ENCODE results near the gene CENPP.

The CENPP gene

DNA sequence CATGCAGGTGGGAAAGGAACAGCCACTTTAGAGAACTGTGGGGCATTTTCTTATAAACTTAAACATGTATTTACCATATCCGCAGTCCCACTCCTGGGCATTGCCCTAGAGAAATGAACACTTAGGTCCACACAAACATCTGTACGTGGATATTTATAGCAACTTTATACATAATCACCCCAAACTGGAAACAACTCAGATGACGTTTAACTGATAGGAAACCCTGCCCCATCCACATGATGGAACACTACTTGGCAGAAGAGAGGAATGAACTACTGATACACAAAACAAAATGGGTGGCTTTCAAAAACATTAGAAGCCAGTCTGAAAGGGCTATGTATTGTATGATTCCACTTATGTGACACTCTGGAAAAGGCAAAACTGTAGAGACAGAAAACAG is 187.6 kb downstream of the CENPP start:
- no peak for DNase-seq

- DNase-seq = no peak
These were observed 188.9 kb downstream of the CENPP start for GRCh38 chr9:92514635-92515034.

DNA sequence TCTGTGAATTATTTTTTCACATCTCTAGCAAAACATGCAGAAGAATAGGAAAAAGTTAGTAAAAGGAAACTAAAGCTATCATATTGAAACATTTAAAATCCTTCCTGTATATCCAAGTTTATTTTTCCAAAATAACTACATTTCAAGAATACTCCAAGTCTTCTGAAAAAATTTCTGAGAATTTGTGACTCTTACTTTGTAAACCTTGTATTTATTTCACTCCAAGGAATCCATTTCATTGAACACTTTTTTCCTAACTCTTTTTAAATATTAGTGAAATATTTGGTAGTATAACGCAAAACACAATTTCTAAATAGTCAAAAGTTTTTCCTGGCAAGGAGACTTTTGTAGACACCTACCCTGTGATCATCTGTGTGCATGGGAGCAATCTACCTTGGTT is 190.8 kb downstream of the CENPP start:
- DNase-seq = no peak

DNA sequence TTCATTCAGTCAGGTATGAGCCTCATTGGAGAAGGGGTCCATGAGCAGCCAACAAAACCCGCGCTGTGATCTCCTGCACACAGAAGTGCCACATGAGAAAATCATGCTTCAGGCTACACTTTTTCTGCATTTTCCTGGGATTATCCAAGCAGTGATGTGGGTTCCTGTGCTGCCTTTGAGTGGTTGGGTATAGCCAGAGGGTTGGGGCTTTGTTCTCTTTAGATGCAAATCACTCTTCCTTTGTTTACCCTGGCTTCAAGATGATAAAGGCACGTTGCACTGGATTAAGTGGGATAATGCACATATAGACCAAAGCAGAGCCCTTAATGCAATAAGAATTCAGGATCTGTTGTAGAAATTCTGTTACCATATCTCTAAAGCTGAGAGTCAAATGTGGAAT is 191.3 kb downstream of the CENPP start:
- no peak for DNase-seq

GRCh38 chr9:92518199-92518598 is 192.4 kb downstream of the CENPP start:
- no peak for DNase-seq

- no peak for DNase-seq
These were observed 195.1 kb downstream of the CENPP start for GRCh38 chr9:92520837-92521236.

DNA sequence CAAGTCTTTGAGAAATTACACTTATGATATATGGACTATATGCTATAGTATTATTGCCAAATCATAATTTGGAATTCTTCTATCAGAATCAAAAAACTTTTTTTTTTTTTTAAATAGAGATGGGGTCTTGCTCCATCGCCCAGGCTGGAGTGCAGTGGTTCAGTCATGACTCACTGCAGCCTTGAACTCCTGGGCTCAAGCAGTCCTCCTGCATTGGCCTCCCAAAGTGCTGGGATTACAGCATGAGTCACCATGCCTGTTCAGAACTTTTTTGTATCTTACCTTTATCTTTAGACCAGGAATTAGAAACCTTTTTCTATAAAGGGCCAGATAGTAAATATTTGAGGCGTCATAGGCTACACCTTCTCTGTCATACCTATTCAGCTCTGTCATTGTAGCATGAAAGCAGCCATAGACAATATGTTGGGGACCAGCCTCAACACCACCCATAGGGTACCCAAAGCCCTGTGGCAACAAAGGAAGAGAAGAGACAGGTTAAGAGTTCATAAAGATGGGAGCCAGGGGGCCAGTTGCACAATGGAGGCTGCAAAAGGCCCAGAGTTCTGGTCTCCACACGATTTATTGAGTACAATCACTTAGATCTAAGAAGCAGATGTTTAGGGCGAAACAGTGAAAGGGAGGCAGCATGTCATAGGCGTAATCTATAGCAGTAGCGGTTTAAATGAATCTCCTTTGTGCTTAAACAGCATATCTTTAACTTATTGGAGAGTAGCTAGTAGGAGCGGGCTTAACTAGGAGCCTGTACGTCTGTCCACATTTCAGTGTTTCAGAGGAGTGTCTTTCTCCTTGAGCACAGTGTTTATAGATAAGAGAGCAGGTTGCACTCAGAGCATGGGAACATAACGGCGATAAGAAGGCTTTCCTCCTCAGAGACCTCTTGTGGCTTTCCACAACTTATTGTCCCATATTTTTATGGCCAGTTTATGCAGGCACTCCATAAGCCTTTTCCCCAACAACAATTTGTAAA is 197.5 kb downstream of the CENPP start:
- no peak for DNase-seq

- no peak for DNase-seq
These were observed 199.1 kb downstream of the CENPP start for GRCh38 chr9:92524881-92525280.

DNA sequence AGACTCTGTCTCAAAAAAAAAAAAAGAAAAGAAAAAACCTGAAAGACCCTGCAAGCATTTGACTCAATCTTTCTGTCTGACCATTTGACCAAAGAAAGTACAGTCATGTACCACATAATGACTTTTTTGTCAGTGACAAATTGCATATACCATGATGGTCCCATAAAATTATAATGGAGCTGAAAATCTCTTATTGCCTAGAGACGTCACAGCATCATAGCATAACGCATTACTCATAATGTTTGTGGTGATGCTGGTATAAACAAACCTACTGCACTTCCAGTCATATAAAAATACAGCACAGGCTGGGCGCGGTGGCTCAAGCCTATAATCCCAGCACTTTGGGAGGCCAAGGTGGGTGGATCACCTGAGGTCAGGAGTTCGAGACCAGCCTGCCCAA is 199.6 kb downstream of the CENPP start:
- DNase-seq = no peak

DNA sequence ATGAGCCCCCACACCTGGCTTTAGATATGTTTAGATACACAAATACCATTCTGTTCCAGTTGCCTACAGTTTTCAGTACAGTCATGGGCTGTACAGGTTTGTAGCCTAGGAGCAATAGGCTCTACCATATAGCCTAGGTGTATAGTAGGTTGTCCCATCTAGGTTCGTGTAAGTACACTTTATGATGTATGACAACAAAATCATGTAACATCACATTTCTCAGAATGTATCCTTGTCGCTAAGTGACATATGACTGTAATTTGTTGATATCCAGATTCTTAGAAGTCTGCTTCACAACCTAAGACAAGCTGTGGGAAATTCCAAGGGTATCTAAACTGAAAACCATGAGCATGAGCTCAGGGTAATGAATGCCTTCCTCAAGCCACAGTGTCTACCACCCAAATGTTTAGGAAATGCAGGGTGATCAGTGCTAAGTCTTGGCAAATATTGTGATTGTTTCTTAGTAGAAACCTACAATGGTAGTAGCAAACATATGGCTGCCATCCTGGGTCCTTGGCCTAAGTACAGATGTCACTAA is 201.6 kb downstream of the CENPP start:
- DNase-seq = no peak

DNA sequence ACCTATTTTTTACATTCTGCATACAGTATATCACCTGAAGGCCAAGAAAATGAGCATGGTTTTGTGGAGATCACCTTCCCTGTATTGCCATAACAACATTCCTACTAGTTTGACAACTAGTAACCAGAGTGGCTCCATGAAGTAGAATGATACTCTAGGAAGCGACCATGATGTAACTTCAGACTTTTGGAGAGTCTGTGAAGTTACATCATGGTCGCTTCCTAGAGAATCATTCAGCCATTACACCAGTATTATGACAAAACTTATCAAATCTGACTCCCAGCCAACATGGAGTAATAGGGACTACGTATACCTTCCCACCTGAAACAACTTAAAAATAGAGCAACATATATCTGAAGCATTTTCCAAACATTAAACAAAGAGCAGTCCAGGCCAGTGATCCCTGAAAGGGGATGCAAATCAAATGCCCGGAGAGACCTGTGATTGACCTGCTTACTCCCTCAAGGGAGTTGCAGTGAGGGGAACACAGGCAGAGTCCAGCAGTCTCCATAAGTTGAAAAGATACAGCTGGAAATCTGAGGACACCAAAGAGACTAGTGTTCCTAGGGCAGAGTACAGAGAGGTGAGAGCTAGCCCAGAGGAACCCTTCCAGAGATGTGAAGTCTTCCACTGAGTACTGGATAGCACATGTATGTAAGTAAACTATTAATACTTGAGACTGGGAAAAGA is 202.2 kb downstream of the CENPP start:
- DNase-seq = no peak

DNA sequence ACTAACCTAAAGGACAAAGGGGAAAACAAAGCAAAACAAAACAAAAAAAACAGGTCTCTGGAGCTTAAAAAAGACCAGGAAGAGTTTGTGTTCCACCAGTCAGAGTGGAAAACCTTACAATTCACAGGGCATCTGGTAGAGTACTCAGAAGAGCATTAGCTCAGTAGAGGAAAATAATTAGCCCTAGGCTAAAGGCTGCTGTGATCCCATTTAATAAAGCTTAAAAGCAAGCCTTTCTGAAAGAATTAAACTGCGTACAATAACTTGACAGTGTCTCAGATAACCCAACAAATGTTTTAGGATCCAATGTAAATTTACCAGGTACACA is 202.7 kb downstream of the CENPP start:
- no peak for DNase-seq

- no peak for DNase-seq
These were observed 203.4 kb downstream of the CENPP start for GRCh38 chr9:92529124-92529523.

DNA sequence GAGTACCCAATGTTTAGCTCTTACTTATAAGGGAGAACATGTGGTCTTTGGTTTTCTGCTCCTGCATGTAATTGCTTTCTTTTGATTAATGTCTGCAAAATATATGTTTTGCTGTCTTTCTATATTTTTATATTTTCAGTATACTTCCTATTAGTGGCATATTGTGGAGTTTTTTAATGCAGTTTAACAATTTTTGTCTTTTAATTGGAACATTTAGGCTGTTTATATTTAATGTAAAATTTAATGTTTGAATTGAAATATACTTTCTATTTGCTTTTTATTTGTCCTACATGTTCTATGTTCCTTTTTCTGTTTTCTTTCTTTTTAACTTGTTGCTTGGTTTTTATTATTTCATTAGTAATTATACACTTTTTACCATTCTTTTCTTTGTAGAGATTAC is 205.1 kb downstream of the CENPP start:
- DNase-seq = no peak

DNA sequence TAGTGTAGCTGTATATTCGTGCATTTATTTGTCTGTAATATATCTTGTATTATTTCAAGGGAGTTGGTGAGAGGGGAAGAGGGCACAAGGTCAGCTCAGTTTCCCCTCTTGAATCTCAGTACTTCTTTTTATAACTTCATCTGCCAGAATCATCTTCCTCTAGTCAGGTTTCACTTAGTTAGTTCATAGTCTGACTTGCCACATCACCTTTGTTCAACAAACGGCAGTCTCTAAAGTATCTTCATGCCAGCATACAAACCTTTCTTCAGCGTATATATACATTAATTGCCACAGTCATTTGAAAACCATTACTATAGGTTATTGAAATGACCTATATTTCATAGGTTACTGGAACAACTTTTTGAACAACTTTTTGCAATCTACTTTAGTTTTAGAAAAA is 208.5 kb downstream of the CENPP start:
- no peak for DNase-seq

DNA sequence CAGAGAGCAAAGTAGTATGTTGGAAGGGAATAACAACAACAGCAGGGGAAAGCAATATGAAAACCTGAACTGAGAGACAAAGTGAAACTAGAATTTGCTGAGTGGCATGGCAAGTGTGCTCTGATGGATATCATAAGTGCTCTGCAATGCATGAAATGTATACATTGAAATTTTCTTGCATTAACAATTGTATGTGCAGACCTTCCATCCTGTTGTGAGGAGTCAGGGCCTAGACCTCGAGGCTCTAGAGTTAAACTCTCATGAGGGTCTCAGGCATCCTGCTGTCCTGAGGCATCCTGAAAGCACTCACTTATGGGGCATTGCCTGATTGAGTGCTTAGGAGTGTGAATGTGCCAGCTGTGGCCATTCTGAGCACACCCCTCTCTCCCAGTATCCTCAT is 208.9 kb downstream of the CENPP start:
- DNase-seq = no peak

DNA sequence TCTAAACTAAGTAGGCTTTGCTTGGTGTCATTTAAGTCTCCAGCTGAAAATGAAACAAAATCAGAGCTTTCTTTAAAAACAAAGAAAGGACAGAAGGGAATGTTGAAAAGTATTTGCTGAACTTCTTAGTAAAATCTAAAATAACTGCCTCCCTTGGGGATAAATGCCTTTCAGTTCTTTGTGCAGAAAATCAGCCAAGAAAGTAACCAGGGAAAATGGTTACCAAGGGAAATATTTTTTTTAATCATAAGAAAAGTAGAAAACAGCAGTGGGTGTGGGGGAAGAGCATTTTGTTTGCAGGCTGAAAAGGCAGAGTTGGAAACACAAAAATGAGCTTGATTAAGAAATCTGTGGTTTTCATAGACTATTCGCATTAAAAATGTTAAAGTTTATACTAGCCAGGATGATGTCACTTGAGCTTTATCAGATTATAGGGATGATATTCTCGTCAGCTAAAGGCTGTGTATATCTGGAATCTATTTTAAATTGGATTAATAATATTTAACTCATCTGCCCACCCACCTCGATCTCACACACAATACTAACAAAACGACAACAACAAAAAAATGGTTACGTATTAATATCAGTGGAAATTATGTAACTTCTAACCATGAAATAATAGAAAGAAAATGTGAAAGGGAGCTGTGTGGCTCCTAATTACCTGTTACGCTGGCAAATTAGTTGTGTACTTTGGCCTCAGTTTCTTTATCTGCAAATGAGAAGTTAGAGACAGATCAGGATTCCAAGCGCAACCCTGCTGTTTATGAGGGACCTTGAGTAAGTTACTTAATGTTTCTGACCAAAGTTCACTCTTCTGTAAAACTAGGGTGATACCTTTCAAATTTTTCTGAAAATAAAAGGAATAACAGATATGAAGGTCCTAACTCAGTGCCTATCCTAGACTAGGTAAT is 210.4 kb downstream of the CENPP start, which contains the start of gene ECM2:
Gene ECM2 (minus strand): TSS at position 51 of the 911 bp plus-strand sequence. CDS start 13,124 bp downstream, outside the sequence.
- no peak for DNase-seq

DNA sequence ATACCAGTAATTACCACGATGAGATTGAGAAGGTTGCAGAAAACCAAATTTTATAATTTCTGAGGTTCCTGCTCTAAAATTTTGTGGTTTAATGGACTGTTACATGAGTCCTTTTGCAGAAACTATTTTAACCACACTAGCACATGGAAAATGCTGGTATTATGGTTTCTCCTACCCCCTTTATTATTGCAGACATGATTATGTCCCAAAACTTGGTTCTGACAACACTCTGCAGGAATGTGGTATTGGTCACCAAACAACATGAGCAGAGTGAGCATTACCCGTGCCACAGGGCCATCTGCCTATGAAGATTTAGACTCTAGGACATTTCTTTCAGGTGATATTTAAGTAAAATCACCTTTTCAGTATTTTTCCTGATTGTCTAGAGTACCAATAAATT is 212.8 kb downstream of the CENPP start:
- no peak for DNase-seq

DNA sequence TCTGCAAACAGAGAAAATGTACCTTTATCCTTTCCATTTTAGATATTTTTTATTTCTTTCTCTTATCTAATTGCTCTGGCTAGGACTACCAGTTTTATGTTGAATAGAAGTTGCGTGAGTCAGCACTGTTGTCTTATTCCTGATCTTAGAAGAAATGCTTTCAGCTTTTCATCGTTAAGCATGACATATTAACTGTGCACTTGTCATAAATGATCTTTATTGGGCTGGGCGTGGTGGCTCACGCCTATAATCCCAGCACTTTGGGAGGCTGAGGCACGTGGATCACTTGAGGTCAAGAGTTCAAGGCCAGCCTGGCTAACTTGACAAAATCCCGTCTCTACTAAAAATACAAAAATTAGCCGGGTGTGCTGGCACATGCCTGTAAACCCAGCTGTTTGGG is 218.2 kb downstream of the CENPP start:
- DNase-seq = no peak

DNA sequence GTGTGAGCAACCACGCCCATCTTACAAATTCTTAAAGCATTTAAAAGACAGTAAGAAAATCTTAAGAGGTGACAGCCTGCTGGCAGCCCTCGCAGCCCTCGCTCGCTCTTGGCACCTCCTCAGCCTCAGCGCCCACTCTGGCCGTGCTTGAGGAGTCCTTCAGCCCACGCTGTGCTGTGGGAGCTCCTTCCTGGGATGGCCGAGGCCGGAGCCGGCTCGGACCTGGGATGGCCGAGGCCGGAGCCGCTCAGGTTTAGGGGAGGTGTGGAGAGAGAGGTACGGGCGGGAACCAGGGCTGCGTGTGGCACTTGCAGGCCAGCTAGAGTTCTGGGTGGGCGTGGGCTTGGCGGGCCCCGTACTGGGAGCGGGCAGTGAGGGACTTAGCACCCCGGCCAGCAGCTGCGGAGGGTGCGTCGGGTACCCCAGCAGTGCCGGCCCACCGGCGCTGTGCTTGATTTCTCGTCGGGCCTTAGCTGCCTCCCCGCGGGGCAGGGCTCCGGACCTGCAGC is 219.3 kb downstream of the CENPP start:
- no peak for DNase-seq

- no peak for DNase-seq
These were observed 221.6 kb downstream of the CENPP start for GRCh38 chr9:92547356-92547755.

GRCh38 chr9:92550765-92551164 is 225.0 kb downstream of the CENPP start:
- no peak for DNase-seq

Measured in activated effector memory CD4-positive, alpha-beta T cell treated with Interleukin-2 at 50 U/mL for 16 hours (primary cell).